SK-N-SH (cell line): ENCODE measurements around the gene OR5C1. TPM values are rescaled to one million over a fixed set of nuclear protein-coding genes. Genes with fewer than 3 reads are reported as not detected.

Experiments used
- CTCF ChIA-PET: fragments of 300-600, 350-600 bp; formaldehyde crosslinking; extraction: SDS; loops from one replicate; lab custom pipeline; 2021; lab: Yijun Ruan, JAX
- POLR2A ChIA-PET: fragments of 350-600 bp; sonication (Branson Sonifier 250); formaldehyde crosslinking; extraction: SDS; loops from one replicate; lab custom pipeline; 2020; ENCODE audit warnings: antibody characterized with exemption, inconsistent platforms; lab: Yijun Ruan, JAX
- DNase-seq: peaks from one replicate; pipeline ENCODE4 v3.0.0; 2012
- H2AFZ ChIP-seq: fragments of 200-600 bp; sonication (generic); 2 replicates; pipeline ENCODE4 v1.8.1; 2016; ENCODE audit warnings: antibody characterized with exemption, mild to moderate bottlenecking, low read depth
- H3F3A ChIP-seq: fragments of 200-600 bp; sonication (generic); replicated peaks from 2 replicates; pipeline ENCODE3; 2016; ENCODE audit warnings: antibody characterized with exemption, mild to moderate bottlenecking; ENCODE audit not compliant: insufficient read depth
- H3K27ac ChIP-seq, 2 experiments: fragments of 200-500 bp in 1 of 2; fragments of 200-600 bp in 1 of 2; sonication (Bioruptor generic) in 1 of 2; sonication (generic), shearing (Covaris generic) in 1 of 2; 2 replicates each; pipeline versions ENCODE4 v1.5.1 to v1.6.1; 2014 to 2016; ENCODE audit warnings: low read depth in 2 of 2, inconsistent platforms in 1 of 2, low read length in 1 of 2, mild to moderate bottlenecking in 1 of 2, mixed read lengths in 1 of 2
- H3K27me3 ChIP-seq: fragments of 200-600 bp; sonication (generic), shearing (Covaris generic); 2 replicates; pipeline ENCODE4 v1.6.1; 2016; ENCODE audit warnings: mixed run types; ENCODE audit not compliant: insufficient read depth
- H3K36me3 ChIP-seq, 2 experiments: fragments of 200-500 bp in 1 of 2; fragments of 200-600 bp in 1 of 2; sonication (Bioruptor generic) in 1 of 2; sonication (generic) in 1 of 2; replicated peaks in 1 of 2; 2 replicates each; pipeline versions ENCODE3 to v1.5.1; 2014 to 2016; ENCODE audit warnings: low read length in 1 of 2, mild to moderate bottlenecking in 1 of 2; ENCODE audit not compliant: insufficient read depth in 2 of 2, control insufficient read depth in 1 of 2
- H3K4me1 ChIP-seq, 2 experiments: fragments of 200-500 bp in 1 of 2; fragments of 200-600 bp in 1 of 2; sonication (Bioruptor generic) in 1 of 2; sonication (generic), shearing (Covaris generic) in 1 of 2; 2 replicates each; pipeline versions ENCODE4 v1.5.1 to v1.6.1; 2014 to 2016; ENCODE audit warnings: low read depth in 1 of 2, low read length in 1 of 2, mixed run types in 1 of 2; ENCODE audit not compliant: insufficient read depth in 2 of 2, control insufficient read depth in 1 of 2
- H3K4me2 ChIP-seq: fragments of 200-600 bp; sonication (generic), shearing (Covaris generic); 2 replicates; pipeline ENCODE4 v1.6.1; 2017; ENCODE audit warnings: mixed run types
- H3K4me3 ChIP-seq, 2 experiments: fragments of 200-500 bp in 1 of 2; fragments of 200-600 bp in 1 of 2; sonication (Bioruptor generic) in 1 of 2; sonication (generic), shearing (Covaris generic) in 1 of 2; 2 replicates each; pipeline versions ENCODE4 v1.5.1 to v1.8.1; 2014 to 2016; ENCODE audit warnings: low read depth in 2 of 2, inconsistent platforms in 1 of 2, low read length in 1 of 2, mild to moderate bottlenecking in 1 of 2, mixed read lengths in 1 of 2, moderate library complexity in 1 of 2
- H3K79me2 ChIP-seq: fragments of 200-600 bp; sonication (generic); 2 replicates; pipeline ENCODE4 v1.8.1; 2017; ENCODE audit warnings: mild to moderate bottlenecking; ENCODE audit not compliant: insufficient read depth
- H3K9ac ChIP-seq: fragments of 200-600 bp; sonication (generic); 2 replicates; pipeline ENCODE4 v1.6.1; 2017; ENCODE audit warnings: mixed run types
- H3K9me2 ChIP-seq: fragments of 200-600 bp; sonication (generic); 2 replicates; pipeline ENCODE4 v1.6.1; 2017; ENCODE audit warnings: mixed run types
- H3K9me3 ChIP-seq: fragments of 200-600 bp; sonication (generic); 2 replicates; pipeline ENCODE4 v1.6.1; 2017; ENCODE audit warnings: mixed run types, mild to moderate bottlenecking, moderate library complexity
- H4K20me1 ChIP-seq: fragments of 200-600 bp; sonication (generic); 2 replicates; pipeline ENCODE4 v1.6.1; 2017; ENCODE audit warnings: mild to moderate bottlenecking, mixed run types; ENCODE audit not compliant: insufficient read depth
- CHD2 ChIP-seq: fragments of 150-350 bp; IDR thresholded peaks from 2 replicates; pipeline ENCODE4 v1.6.1; 2018; ENCODE audit warnings: low read length; ENCODE audit not compliant: partially characterized antibody
- EP300 ChIP-seq, 2 experiments: IDR thresholded peaks; 2 replicates each; pipeline versions ENCODE4 v1.4.0 to v1.6.1; 2012; ENCODE audit warnings: borderline replicate concordance in 1 of 2, low read depth in 1 of 2, low read length in 1 of 2
- FOSL2 ChIP-seq: IDR thresholded peaks from 2 replicates; pipeline ENCODE4 v1.4.0; 2012; ENCODE audit warnings: low read depth, mild to moderate bottlenecking, moderate library complexity, borderline replicate concordance
- FOXM1 ChIP-seq: IDR thresholded peaks from 2 replicates; pipeline ENCODE4 v1.4.0; 2012; ENCODE audit warnings: low read depth, mild to moderate bottlenecking
- MXI1 ChIP-seq: IDR thresholded peaks from 2 replicates; pipeline ENCODE4 v1.6.1; 2012; ENCODE audit warnings: mild to moderate bottlenecking, low read depth, low read length, improper control_type of control experiment
- POLR2AphosphoS5 ChIP-seq: IDR thresholded peaks from 2 replicates; pipeline ENCODE4 v1.6.1; 2012; ENCODE audit warnings: low read depth, low read length
- RCOR1 ChIP-seq: fragments of 150-350 bp; IDR thresholded peaks from 2 replicates; pipeline ENCODE4 v1.6.1; 2017; ENCODE audit warnings: antibody characterized with exemption, low read length
- RXRA ChIP-seq: IDR thresholded peaks from 2 replicates; pipeline ENCODE4 v1.4.0; 2012; ENCODE audit warnings: low read depth, mild to moderate bottlenecking, borderline replicate concordance
- SIN3A ChIP-seq: IDR thresholded peaks from 2 replicates; pipeline ENCODE4 v1.6.1; 2012; ENCODE audit warnings: low read depth, mild to moderate bottlenecking, low read length, moderate library complexity, borderline replicate concordance
- SMC3 ChIP-seq: IDR thresholded peaks from 2 replicates; pipeline ENCODE4 v1.6.1; 2012; ENCODE audit warnings: low read depth, low read length, improper control_type of control experiment
- TAF1 ChIP-seq: IDR thresholded peaks from 2 replicates; pipeline ENCODE4 v1.6.1; 2012; ENCODE audit warnings: low read depth, mild to moderate bottlenecking, low read length, moderate library complexity, borderline replicate concordance
- TCF12 ChIP-seq: IDR thresholded peaks from 2 replicates; pipeline ENCODE4 v1.4.0; 2012
- WGBS: methylation state at CpG from one replicate; pipeline ENCODE4 v1.1.6; 2017; ENCODE audit warnings: low lambda C conversion rate; 5-methylcytosine and 5-hydroxymethylcytosine counted together
- polyA plus RNA-seq, 3 experiments: library from polyadenylated mRNA; depleted of rRNA; stranded (reverse); fragments of >200 nt; gene quantifications; 2 replicates each; pipeline ENCODE4 v1.2.3, GENCODE V29; 2012
- TF ChIP-seq, protein P1 (sequence below): fragments of 150-350 bp; IDR thresholded peaks from 2 replicates; pipeline ENCODE4 v1.6.1; 2016; ENCODE audit warnings: mild to moderate bottlenecking, low read depth, low read length
- TF ChIP-seq, protein P2 (sequence below): IDR thresholded peaks from 2 replicates; pipeline ENCODE4 v1.4.0; 2012; ENCODE audit warnings: low read depth, borderline replicate concordance
- TF ChIP-seq, protein P3 (sequence below): fragments of 150-350 bp; IDR thresholded peaks from 2 replicates; pipeline ENCODE4 v1.6.1; 2017; ENCODE audit warnings: antibody characterized with exemption, low read length, low read depth, borderline replicate concordance
- TF ChIP-seq, protein P4 (sequence below): IDR thresholded peaks from 2 replicates; pipeline ENCODE4 v1.4.0; 2012; ENCODE audit warnings: low read depth, borderline replicate concordance

OR5C1 gene
- polyA plus RNA-seq, 1 of the 3 experiments (the other 2 are of a cell fraction), result not detected

DNA sequence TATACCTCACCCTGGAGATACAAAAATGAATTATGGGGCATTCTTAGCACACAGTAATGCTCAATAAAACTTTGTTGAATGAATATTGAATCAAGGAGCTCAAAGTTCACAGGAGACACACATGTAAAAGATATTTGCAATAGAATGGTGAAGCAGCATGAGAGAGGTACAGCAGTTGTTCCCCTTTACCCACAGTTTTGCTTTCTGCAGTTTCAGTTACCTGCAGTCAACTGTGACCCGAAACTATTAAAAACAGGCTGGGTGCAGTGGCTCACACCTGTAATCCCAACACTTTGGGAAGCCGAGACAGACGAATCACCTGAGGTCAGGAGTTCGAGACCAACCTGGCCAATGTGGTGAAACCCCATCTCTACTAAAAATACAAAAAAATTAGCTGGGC is 2.4 kb upstream of the OR5C1 start (continued):
- TF ChIP-seq, protein P1, sequence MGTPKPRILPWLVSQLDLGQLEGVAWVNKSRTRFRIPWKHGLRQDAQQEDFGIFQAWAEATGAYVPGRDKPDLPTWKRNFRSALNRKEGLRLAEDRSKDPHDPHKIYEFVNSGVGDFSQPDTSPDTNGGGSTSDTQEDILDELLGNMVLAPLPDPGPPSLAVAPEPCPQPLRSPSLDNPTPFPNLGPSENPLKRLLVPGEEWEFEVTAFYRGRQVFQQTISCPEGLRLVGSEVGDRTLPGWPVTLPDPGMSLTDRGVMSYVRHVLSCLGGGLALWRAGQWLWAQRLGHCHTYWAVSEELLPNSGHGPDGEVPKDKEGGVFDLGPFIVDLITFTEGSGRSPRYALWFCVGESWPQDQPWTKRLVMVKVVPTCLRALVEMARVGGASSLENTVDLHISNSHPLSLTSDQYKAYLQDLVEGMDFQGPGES, result no peak
- no peak for TF ChIP-seq RXRA

- 74% methylated on average over 26 of the region's 28 CpGs for WGBS
- ChIA-PET CTCF (interaction anchor here (0.6 kb wide), 1 partner anchor 22 kb away, joined by 3 read pairs; no protein-coding TSS in a partner anchor), POLR2A (no interaction called here)
- Histone ChIP-seq H4K20me1 (no peaks in the 10 kb centered on the region), H3K9me3 (no peaks in the 10 kb centered on the region), H3K27me3 (no peaks in the 10 kb centered on the region; the same call in 1 of the 2 replicates), H3K9ac (no peak overlapping the region), H3K4me3 (no peak overlapping the region), H3K36me3 (no peaks in the 10 kb centered on the region), H3K4me2 (no peak overlapping the region), H3K4me1 (no peaks in the 10 kb centered on the region), H3K9me2 (no peaks in the 10 kb centered on the region), H3K79me2 (no peaks in the 10 kb centered on the region), H2AFZ (no peak overlapping the region), H3F3A (no peaks in the 10 kb centered on the region), H3K27ac (no peak overlapping the region)
- TF ChIP-seq, protein P2, sequence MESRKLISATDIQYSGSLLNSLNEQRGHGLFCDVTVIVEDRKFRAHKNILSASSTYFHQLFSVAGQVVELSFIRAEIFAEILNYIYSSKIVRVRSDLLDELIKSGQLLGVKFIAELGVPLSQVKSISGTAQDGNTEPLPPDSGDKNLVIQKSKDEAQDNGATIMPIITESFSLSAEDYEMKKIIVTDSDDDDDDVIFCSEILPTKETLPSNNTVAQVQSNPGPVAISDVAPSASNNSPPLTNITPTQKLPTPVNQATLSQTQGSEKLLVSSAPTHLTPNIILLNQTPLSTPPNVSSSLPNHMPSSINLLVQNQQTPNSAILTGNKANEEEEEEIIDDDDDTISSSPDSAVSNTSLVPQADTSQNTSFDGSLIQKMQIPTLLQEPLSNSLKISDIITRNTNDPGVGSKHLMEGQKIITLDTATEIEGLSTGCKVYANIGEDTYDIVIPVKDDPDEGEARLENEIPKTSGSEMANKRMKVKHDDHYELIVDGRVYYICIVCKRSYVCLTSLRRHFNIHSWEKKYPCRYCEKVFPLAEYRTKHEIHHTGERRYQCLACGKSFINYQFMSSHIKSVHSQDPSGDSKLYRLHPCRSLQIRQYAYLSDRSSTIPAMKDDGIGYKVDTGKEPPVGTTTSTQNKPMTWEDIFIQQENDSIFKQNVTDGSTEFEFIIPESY, result no peak
- TF ChIP-seq, protein P3, sequence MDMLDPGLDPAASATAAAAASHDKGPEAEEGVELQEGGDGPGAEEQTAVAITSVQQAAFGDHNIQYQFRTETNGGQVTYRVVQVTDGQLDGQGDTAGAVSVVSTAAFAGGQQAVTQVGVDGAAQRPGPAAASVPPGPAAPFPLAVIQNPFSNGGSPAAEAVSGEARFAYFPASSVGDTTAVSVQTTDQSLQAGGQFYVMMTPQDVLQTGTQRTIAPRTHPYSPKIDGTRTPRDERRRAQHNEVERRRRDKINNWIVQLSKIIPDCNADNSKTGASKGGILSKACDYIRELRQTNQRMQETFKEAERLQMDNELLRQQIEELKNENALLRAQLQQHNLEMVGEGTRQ, result no peak
- TF ChIP-seq TAF1 (no peak), EP300 (IDR thresholded peaks at IDR 0.05; ENCODE audit: borderline replicate concordance in 1 of 2, low read depth in 1 of 2, low read length in 1 of 2) (no peak), CHD2 (no peak), MXI1 (no peak), SMC3 (no peak), SIN3A (no peak), TCF12 (no peak), FOXM1 (no peak), RCOR1 (no peak), FOSL2 (no peak), POLR2AphosphoS5 (no peak)
- TF ChIP-seq, protein P4, sequence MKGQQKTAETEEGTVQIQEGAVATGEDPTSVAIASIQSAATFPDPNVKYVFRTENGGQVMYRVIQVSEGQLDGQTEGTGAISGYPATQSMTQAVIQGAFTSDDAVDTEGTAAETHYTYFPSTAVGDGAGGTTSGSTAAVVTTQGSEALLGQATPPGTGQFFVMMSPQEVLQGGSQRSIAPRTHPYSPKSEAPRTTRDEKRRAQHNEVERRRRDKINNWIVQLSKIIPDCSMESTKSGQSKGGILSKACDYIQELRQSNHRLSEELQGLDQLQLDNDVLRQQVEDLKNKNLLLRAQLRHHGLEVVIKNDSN, result no peak
- TF ChIP-seq, protein P1, result no peak
- DNase-seq, result no peak
Observed at GRCh38 chr9:122789256-122790046, 718 bp downstream of the OR5C1 start.
